NCI-H128 (cell line): ENCODE results near the gene OR4F15.

Experiments
- DNase-seq: peaks from one replicate; lab custom pipeline; 2025; ENCODE audit not compliant: unreplicated experiment; lab: John Stamatoyannopoulos, UW

The OR4F15 gene

GRCh38 chr15:101803676-101804075 lies 8.3 kb upstream of the OR4F15 start:
- no peak for DNase-seq

DNA sequence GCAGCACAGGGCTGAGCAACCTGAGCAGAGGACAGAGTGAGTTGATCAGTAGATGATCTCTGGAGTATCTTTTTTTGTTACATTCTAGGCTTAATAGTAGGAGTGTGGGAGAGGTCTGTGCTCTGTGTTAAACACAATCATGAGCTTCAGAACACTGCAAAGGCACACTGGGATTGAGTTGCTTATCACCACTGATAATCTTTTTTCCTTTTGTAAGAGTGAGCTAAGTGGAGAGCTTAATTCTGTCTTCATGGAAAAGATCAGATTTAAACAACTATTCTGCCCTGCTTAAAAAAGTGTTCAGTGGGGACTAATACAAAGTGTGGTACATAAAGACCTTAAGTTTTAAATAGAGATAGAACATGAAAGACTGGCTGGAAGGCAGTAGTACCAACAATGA lies 7.6 kb upstream of the OR4F15 start:
- DNase-seq, result no peak

DNA sequence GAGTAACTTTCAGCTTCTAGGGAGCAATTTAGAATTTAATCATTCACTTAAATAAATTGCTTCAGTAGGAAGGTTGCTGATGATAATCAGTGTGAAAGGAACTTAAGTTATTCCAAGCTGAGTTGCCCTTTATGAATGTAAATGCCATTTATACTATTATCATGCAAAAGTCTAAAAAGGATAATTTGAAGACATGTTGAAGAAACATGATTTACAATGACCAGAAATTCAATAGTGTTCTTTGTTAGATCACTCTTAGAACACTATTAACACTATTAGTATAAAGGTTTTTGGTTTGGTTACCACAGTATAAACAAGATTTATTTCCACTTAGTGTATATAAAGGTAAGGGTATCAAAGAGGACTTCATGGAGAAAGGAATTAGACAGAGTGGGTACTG lies 7.1 kb upstream of the OR4F15 start:
- DNase-seq, result no peak

- DNase-seq, result no peak
Measured at GRCh38 chr15:101805605-101806345, 6.2 kb upstream of the OR4F15 start.

DNA sequence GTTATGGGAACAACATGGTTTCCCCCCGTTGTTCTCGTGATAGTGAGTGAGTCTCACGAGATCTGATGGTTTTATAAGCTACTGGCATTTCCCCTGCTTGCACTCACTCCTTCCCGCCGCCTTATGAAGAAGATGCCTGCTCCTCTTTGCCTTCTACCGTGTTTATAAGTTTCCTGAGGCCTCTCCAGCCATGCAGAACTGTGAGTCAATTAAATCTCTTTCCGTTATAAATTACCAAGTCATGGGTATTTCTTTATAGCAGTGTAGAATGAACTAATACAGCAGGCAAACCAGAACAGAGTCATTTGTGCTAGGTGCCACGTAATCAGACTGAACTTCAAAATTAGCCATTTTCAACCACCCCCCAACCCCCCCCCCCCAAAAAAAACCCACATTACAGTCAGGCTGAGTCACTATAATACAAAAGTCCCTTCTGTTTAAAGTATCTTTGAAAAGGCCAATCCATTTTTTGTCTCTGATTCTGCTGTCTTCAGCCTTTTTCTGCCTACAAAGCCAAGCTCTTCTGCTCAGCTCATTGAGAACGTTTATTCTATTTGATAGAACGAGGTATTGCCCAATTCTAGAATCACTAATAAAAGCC lies 4.6 kb upstream of the OR4F15 start:
- no peak for DNase-seq

- no peak for DNase-seq
Measured at GRCh38 chr15:101808201-101808600, 3.8 kb upstream of the OR4F15 start.

DNA sequence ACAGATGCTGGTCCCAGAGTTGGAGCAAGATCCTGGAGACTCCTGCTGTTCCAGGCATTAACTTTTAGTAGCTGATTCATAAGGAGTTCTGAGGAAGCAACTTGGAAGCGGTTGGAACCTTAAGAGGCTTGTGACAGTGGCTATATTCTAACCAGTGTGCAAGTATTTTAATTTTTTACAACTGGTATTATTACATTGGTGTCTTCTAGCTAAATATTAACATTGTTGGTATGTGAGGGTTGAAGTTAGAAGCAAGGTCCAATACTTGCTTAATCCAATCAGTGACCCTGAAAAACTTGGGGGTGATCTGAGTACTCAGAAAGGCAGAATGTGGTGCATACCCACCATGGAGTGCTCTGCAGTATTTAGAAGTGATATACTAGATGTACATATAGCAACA lies 1.5 kb upstream of the OR4F15 start:
- DNase-seq, result no peak

DNA sequence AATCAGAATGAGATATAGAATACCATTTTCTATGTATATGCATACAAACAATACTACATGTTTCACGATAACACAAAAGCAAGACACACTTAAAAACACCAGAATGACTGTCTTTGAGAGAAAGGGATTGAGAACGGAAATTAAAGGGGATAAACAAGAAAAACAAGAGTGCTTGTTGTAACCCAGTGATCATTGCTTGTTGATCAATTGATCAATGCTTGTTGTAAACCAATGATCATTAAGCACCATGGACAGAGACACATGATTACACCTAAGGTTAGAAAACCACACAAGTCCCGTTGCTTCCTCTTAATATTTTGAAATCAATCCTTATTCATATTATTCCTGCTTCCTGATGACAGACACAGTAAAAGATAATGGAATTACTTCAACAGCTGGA lies 1.1 kb upstream of the OR4F15 start:
- no peak for DNase-seq

DNA sequence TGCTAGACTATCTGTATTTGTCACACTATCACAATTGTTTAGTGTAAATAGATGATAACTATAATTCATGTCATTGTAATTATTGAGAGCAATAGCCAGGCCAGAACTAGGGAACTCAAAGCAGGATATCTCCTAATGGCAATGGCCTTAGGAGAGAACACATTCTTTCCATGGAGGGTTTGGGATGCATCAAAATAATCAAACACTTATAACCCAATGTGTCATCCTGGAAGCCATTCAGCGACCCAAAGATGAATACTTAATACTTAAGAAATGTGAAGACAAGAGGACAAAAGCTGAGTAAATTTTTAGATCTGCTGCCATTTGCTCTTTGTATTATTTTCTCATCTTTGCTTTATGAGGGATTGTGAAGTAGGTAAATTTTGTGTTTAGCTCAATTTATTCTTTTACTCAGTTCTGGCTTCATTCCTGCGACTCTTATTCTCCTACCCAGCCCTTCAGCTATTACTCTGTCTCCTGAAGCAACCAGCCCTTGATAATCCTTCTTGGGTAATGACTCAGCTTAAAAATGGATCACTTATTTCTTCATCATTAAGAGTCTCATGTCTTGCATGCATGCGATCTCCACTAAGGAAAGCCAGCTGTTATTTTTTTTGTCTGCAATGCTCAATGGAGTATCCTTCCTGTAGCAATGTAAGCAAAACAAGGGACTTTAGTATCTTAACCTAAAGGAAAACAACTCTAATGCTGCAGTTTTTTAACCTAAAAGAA lies 2.0 kb downstream of the OR4F15 start:
- no peak for DNase-seq

GRCh38 chr15:101820781-101821180 lies 8.8 kb downstream of the OR4F15 start:
- no peak for DNase-seq

DNA sequence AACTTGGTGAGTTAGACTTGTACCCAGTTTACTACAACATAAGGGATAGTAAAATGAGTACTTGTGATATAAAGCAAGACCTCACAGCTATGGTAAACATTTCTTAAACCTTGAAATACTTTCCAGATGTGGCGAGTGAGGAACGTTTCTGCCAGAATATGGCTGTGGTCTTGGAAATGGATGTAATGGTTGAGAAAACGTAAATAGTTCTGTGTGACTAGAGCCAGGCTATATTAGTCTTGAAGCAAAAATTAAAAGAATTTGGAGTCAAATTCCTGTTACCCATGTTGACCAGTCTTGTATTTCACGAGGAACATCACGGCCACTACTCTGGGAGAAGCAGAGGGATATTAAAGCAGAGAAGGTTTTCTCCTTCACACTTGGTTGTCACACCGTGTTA lies 15.3 kb downstream of the OR4F15 start:
- DNase-seq, result no peak

GRCh38 chr15:101828774-101829173 lies 16.8 kb downstream of the OR4F15 start:
- DNase-seq, result no peak

GRCh38 chr15:101841656-101842055 lies 29.7 kb downstream of the OR4F15 start:
- DNase-seq, result no peak

- DNase-seq, result no peak
Measured at GRCh38 chr15:101844916-101845315, 32.9 kb downstream of the OR4F15 start.

GRCh38 chr15:101852356-101852755 lies 40.4 kb downstream of the OR4F15 start:
- DNase-seq, result no peak
